Stimulated activated CD8-positive, alpha-beta memory T cell treated with anti-CD3 and anti-CD28 coated beads, Interleukin-4, amount 100 ng/mL, for 4 hours (primary cell): ENCODE results near the gene ZMYND10.

Experiments used
- DNase-seq, 2 donors: peaks; one replicate each; pipeline ENCODE4 v3.0.0-alpha.2; 2020; ENCODE audit warnings: low read depth in 2 of 2, low spot score in 1 of 2

Gene ZMYND10

GRCh38 chr3:50347187-50347813, 1.8 kb upstream of the ZMYND10 start:
- peak; percentile 47 to 60 for DNase-seq

DNA sequence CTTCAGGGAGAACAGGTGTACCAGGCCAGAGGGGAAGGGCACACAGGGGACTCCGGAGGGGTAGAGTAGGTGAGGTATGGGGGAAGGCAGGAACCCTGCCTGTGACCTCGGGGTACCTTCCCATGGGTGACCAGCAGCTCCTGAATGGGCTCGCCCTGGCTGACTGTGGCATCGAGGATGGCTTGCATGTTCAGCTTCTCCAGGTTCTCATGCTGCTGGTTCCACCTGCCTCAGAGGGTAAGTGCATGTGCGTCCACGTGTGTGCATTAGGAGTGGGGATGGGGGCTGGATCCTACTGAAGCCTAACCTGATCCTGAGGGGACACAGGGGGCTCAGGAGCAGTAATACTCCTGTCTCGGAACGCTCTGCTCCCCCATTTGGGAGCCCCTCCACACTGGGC, 524 bp downstream of the ZMYND10 start:
- DNase-seq: no peak

GRCh38 chr3:50342813-50343633, 2.5 kb downstream of the ZMYND10 start:
- DNase-seq: no peak

DNA sequence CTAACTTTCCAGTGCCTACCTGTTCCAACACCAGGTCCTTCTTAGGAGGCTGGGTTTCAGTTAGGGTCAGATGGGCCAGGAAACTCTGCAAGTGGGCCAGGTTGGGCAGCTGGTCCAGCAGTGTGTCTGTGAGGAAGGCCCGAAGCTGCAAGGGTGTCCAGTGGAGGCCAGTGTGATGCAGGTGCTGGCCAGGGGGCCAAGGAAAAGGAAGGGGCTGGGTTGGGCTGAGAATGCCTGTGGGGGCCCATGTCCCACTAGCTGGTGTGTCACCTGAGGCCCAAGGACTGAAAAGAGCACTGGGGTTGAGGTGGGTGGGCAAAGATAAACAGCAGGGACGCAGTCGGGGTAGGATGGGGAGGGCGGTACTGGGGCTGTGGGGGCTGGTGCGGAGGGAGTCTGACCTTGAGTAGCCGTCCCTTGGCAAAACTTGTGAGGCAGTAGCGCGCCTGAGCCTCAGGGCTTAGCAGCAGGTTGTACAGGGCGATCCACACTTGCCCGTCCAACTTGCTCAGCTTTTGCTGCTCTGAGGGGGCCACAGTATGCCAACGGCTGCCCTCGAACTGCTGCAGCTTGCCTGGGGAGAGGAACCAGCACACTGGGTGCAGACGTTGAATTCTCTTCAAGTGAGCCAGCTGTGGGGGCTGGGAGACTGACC, 3.4 kb downstream of the ZMYND10 start:
- DNase-seq: no peak

DNA sequence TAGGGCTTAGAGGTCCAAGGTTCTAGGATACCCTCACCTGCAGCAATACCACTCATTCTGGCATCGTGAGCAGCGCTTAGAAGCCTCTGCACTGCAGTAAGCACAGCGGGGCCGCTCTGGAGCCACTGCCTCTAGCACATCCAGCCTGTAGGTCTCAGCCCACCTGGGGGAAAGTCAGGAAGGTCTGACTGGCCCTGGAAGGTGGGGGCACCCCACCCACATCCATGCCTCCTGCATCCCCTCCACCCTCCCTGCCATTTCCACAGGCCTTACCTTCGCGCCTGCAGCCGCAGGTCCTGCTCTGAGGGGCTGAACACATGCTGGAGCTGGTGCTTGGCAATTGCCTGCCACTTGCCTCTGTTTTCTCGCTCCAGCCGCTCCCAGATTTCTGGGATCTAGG, 4.0 kb downstream of the ZMYND10 start:
- no peak for DNase-seq

DNA sequence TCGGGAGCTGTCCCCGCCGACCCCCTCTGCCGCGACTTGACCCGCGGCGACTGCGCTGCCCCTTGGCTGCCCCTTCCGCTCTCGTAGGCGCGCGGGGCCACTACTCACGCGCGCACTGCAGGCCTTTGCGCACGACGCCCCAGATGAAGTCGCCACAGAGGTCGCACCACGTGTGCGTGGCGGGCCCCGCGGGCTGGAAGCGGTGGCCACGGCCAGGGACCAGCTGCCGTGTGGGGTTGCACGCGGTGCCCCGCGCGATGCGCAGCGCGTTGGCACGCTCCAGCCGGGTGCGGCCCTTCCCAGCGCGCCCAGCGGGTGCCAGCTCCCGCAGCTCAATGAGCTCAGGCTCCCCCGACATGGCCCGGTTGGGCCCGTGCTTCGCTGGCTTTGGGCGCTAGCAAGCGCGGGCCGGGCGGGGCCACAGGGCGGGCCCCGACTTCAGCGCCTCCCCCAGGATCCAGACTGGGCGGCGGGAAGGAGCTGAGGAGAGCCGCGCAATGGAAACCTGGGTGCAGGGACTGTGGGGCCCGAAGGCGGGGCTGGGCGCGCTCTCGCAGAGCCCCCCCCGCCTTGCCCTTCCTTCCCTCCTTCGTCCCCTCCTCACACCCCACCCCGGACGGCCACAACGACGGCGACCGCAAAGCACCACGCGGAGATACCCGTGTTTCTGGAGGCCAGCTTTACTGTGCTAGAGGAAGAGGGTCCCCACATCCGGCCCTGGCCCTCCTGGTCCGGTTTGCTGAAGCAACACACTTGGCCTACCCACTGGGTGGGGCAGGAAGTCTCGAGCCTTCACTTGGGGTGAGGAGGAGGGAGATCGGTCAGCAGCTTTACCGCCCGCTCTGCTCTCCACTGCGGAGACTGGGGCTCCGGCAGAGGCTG, 4.8 kb downstream of the ZMYND10 start, which contains the start of gene RASSF1:
Gene RASSF1 (minus strand): TSS at position 389 of the 882 bp plus-strand sequence. CDS start 31 bp downstream, at position 358.
- peak in 1 of 2 donors; percentile 44 for DNase-seq

GRCh38 chr3:50340147-50340447, 5.4 kb downstream of the ZMYND10 start:
- DNase-seq: no peak

- no peak for DNase-seq
Observed at GRCh38 chr3:50339485-50340146, 5.9 kb downstream of the ZMYND10 start.

GRCh38 chr3:50338965-50339364, 6.6 kb downstream of the ZMYND10 start:
- DNase-seq: no peak

DNA sequence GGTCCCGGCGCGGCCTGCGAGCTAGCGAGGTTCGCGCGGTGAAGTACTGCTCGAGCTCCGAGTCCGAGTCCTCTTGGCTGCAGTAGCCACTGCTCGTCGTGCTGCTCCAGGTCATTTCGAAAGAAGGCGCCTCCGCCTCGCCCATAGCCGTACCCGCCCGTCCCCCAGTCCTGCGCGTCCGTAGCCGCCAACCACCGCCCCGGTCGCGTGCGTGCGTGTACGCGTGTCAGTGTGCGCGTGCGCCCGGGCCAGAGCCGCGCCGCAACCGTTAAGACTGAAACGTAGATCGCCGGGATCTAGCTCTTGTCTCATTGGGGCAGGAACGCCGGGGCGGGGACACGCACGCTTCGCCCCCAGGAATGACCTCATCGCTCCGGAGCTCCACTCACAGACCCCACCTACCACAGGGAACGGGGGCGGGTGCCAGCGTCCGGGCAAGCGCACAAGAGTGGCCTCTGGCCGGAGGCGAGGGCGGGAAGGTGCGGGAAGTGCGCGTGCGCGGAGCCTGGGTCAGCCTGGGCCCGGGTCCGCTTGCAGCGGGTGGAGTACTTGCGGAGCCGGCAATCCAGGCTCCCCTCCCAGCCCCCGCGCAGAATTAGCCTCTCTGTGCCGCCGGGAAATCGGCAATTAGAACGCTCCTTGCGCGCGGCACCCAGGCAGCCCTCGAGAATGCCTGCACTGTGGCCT, 8.2 kb downstream of the ZMYND10 start:
- DNase-seq: peak; percentile 82 to 93

DNA sequence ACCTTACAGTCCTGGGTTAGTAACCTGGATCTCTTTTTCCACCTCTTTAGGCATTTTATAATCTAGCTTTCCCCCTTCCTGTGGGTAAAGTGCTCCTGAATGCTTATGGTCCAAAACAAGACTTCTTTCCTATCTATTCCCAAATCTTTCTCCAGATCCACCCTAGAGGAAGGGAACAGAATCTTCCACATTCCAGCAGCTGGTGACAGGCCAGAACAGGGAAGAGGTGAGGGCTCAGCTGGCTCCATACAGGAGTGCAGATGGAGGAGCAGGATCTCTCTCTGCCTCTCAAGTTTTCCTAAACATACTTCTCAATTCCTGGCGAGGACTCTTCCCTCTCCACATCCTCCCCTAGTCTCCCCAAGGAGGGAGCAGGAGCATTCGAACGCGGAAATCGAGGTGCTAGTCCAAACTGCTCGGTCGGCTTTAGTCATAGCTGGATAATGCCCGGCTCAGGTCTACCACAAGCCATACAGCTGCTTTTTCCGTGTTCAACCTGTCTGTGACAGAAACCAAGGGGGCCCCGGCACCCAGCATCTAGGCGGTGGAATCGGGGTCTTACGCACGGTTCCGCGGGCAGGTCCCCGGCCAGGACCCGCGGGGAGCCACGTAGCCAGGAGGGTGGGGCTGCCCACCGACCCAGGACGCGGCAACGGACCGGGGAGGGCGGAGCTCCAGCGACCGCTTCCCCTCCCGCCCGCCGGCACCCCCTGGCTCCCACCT, 8.9 kb downstream of the ZMYND10 start:
- DNase-seq: no peak

- no peak for DNase-seq
Observed at GRCh38 chr3:50334339-50335075, 11.0 kb downstream of the ZMYND10 start.

GRCh38 chr3:50333744-50334328, 11.7 kb downstream of the ZMYND10 start:
- DNase-seq: no peak

- DNase-seq: no peak
Observed at GRCh38 chr3:50331364-50331907, 14.1 kb downstream of the ZMYND10 start.

GRCh38 chr3:50330330-50330729, 15.2 kb downstream of the ZMYND10 start:
- DNase-seq: no peak

DNA sequence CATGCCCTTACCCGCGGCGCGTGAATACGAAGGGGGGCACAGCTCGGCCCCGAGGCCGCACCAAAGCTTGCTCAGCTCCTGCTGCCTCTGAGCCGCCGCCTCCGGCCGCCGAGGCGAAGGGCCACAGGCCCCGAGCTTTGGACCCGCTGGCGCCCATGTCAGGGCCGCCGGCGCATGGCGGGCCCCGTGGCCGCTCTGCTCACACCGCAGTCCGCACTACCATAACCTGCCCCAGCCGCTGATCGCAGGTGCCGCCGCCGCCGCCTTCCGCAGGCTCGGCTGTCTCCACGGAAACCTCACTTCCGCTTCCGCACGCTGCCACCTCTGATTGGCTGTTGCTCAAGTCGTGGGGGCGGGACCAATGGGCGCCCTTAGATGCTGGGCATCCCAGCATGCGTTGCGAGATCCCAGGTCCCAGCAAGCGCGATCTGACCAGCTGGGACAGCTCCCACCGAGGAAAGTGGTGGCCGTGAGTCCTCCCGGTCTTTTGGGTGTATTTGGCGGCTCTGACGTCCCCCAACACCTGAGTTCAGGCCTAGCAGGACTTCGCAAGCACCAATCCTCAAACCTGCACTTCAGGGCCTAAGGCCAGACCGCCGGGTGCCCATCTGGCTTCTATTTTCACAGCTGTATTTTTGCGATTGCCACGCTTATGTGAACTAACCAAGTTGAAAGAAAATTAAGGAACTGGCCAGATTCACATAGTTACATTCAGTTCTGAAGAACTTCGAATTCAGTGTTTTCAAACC, 17.4 kb downstream of the ZMYND10 start, which contains the start of gene TUSC2:
Gene TUSC2 (minus strand): TSS at position 281 of the 749 bp plus-strand sequence. CDS start 124 bp downstream, at position 157.
- peak; percentile 89 to 90 for DNase-seq

GRCh38 chr3:50327129-50327528, 18.4 kb downstream of the ZMYND10 start:
- DNase-seq: no peak
